AML-193 (cell line): ENCODE results near the gene BCL11B.

ENCODE experiments used
- DNase-seq, 2 experiments: peaks; one replicate each; lab custom pipeline; 2025; lab: John Stamatoyannopoulos, UW

The BCL11B gene

GRCh38 chr14:99254328-99255009 lies 17.5 kb downstream of the BCL11B start:
- no peak for DNase-seq

DNA sequence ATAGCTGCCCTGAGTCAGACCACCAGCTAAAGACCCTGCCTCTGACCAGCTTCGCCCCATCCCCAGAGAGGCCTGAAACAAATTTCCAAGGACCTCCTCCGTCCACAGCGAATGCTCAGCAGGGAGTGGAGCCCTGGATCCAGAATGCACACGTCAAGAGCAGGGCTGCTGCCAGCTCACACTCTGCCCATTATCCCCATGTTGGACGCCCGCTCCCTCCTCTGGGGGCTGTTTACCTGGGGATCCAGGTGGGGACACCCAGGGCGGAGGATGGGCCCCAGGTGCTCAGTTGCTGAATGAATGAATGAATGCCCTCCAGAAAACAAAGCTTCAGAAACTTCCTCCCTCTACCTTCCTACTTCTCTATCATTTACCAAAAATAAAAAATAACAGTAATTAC lies 18.1 kb downstream of the BCL11B start:
- DNase-seq = no peak

- no peak for DNase-seq
These were observed 18.8 kb downstream of the BCL11B start for GRCh38 chr14:99252940-99253868.

DNA sequence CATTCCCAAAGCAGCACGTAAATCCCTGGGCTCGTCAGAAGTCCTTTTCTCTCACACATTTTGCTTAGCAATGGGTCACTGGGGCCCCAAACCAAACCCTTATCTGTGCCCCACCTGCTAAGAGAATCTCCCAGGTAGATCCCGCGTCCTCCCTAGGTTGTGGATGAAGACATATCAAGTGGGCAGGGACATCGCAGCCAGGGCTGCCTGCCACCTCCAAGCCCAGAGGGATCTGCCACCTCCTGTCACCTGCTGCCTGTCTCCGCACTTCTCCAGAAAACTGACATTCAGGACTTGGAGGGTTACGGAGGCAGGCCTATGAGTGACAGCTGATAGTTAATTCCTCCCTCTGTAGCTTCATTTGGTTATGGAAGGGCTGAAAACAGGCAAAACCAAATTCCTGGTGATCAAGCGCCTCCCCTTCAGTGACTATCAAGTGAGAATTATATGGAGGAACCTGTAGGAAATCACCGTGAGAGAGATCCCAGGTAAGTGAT lies 19.5 kb downstream of the BCL11B start:
- DNase-seq = no peak

- no peak for DNase-seq
These were observed 20.3 kb downstream of the BCL11B start for GRCh38 chr14:99251721-99252120.

DNA sequence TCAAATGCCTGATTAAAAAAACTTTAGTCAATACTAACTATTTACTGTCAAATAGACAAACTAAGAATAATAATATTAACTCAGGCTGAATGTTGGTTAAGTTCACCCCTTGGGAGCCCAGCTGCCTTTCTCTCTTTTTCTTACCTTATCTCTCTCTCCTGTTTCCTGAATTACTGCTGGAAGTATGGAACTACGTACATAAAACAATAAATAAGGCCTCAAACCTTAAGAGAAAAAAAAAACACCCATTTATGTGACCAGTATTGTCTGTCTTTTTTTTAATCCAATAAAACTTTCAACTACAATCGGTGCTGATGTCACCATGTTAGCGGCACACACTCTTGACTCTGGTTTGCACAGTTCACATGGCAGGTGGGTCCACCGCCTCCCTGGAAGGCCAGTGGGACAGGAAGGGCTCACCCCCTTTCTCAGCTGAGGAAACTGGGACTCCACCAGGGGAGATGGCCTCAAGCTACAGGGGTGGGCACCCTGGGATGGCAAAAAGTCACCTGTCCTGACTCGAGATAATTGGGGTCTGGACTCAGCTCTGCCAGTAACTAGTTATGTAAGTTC lies 21.3 kb downstream of the BCL11B start:
- DNase-seq = no peak

DNA sequence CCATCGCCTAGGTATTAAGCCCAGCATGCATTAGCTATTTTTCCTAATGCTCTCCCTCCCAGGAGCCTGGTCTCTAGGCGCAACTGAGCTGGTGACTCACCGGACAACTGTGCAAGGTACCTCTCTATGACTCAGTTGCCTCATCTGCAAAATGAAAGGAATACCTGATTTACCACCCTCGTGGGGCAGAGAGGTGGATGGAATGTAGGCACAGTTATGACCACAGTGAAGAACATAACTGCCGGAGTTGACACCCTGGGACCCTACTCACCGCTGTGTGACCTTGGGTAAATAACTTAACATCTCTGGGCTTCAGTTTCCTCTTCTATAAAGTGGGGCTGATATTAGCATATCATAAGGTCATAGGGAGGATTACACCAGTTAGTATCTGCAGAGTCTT lies 22.6 kb downstream of the BCL11B start:
- no peak for DNase-seq

GRCh38 chr14:99248761-99249171 lies 23.2 kb downstream of the BCL11B start:
- DNase-seq = no peak

- no peak for DNase-seq
These were observed 24.2 kb downstream of the BCL11B start for GRCh38 chr14:99247772-99248171.

GRCh38 chr14:99247101-99247729 lies 24.8 kb downstream of the BCL11B start:
- no peak for DNase-seq

DNA sequence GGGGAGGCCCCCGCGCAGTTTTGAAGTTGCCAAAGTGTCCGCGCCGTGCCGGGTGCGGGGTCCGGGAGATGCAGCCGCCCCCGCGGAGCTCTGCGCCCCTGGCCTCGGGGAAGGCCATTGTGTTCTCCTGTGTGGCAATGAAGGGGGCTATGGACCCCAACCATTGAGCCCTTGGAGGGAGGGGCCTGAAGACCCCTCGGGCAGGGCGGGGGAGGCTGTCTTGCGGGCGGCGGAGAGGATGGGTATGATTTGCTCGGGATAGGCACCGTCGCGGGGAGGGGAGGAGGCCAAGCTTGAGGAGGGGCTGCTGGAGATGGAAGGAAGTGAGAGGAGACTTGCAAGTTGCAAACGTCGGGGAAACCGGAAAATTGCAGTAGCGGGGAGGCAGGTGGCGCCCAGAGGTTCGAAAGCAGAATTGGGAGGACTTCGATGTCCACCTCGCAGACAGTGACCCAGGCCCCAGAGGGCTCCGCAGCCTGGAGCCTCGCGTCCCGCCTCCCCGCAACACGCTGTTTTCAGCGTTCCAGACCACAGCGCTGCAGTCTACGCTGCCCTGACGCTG lies 25.4 kb downstream of the BCL11B start:
- DNase-seq = no peak

DNA sequence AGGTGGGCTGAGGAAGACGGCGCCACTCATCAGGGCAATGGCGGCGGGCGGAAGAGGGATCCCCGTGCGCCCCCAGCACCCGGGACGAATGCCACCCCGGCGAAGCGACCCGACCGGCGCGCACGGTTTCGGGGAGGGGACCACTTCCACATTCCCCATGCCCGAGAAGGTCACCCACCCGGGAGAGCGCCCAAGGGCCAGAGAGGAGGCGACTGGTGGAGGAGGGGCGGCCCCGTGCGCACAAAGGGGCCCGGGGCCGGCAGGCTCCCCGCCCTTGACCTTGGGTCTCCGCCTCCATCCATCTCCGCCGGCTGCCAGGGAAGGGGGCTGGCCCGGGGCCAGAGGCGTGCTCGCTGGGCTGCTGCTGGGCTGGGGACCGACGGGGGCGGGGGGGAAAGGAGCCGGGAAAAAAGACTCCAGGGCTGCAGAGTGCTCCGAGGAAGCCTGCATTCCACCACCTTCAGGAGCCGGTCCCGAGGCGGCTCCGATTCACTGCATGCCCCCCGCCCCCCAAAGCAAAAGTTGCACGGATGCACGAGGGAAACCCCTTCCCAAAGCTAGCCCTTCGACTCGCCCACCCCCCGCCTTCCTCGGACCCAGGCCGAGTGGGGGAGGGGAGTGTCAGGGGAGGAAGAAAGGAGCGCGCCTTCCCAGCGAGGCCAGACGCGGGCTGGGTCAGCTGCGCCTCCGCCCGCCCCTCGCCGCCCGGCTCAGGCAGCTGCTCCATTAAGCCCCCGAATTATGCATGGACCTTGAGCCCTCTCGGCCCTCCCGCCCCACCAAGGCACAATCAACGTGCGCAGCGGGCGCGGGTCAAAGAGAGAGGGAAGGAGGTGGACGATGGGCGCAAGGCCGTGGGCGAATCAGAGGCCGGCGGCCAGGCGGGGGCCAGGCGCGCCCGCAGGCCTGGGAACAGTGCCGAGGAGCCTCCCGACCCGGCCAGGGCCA lies 26.2 kb downstream of the BCL11B start:
- no peak for DNase-seq

DNA sequence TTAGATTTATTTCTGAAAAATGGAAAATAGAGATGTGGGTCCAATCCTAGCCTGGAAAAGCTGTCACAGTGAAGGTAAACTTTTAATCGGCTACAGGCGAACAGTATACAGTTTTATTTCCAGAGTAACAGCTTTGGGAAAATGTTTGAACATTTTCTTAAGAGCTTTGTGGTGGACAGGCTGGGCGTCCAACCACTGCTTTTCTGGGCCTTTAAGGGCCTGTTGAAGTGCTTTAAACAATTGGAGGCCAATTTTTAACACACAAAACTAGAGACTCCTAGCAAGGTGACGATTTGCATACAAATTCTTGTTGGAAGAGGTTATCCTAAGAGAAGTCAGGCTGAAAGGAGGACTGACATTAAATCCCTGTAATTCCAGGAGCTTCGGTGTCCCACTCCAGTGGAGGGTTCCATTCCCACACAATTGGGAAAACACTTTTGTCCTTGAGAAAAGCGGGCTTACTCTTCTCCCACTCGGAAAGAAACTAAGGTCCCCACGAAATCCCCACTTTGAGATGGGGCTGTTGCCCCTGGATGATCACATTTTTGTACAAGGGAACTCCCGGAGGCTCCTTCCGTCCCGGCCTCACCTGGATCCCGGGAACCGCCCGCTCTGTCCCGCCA lies 26.9 kb downstream of the BCL11B start:
- DNase-seq = no peak

DNA sequence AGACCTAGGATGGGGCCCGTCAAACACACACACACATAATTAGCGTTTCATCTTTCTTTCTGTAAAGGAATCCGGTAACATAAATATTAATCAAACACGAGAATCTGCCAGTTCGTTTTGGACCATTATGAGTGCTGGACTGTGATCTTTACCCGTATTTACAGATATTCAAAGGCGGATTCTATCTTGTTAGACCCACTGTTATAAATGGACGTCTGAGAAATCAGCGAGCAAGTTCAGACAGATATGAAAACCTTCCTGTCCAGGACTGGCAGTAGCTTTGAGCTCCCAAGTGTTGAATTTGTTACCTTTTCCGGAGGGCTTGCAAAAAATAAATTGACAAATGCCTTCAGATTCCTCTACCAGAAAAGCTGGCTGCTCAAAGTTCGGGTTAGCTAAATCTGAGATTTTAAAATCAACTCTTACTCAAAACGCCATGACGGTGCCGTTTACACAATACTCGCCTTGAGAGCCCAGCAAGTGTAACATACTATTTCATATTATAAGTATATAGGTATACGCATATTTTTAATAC lies 27.6 kb downstream of the BCL11B start:
- DNase-seq = no peak

- DNase-seq = no peak
These were observed 28.9 kb downstream of the BCL11B start for GRCh38 chr14:99242816-99243721.

GRCh38 chr14:99242238-99242637 lies 29.8 kb downstream of the BCL11B start:
- no peak for DNase-seq

DNA sequence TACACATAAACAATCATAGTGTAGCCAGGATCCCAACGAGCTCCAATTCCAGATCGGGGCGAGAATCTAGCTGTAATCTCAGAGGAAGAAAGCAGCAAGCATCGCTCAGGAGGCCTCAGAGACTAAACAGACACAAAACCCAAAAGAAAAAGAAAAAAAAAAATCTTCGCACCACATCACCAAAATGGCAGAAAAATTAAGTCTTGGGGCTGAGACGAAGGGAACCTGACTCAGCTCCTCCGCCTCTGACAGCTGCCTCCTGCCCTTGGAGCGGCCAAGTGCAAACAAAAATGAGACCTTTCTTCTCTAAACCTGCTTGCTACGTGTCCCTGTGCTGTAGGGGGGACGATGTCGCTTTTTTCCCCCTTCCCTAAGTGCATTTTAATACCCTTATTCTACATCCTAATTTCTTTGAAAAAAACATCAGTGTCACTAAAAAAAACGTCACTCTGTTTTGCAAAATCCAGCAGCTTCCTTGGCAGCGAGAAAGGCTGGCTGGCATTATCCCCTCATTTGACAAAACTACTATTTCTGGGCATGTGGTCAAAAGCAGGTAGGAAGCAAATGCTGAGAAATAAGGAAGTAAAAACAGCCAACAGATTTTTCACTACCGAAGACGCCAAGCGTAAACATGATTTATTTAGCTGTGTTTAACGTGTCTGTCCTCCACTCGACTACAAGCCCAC lies 30.5 kb downstream of the BCL11B start:
- DNase-seq = no peak

DNA sequence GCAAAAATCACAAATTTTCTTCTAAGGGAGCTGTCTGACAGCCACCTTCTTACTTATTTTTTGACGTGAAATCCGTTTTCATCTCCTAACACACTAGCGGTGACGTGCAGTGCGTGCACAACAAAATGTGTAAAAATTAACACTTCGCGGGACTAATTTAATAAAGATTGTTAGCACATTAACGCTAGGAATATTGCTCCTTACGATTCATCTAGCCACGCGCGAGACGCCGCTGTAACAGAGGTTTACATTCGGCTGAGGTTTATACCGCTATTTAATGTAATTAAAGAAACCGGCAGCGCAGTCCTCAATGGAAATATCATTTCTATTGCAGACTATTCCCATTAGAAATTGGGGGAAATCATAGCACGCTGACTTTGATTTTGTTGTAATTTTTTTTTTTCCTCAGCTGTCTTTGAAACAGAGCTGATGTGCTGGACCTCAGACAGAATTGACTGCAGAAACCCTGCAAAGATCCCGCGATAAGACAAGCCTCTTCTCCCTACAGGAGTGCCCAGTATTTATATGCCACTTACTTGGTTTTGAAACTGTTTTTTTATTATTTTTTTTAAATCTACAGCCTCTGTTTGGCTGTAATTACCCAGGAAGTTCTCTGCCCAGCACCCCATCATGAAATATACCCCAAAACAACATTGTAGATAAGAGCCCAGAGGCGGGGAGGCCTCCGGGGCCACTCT lies 31.2 kb downstream of the BCL11B start:
- DNase-seq = no peak
